Neural cell (in vitro differentiated cells): ENCODE measurements around the gene CD248. TPM values are rescaled to one million over a fixed set of nuclear protein-coding genes. Genes with fewer than 3 reads are reported as not detected.

Experiments
- H2AFZ ChIP-seq: fragments of 200-600, 300-800 bp; sonication (generic), shearing (Covaris generic); 2 replicates; pipeline ENCODE4 v1.6.0; 2014; ENCODE audit warnings: low read depth, mild to moderate bottlenecking, antibody characterized with exemption, low read length, moderate library complexity
- H3F3A ChIP-seq: fragments of 200-600 bp; shearing (Covaris generic); 2 replicates; pipeline ENCODE4 v1.6.1; 2016; ENCODE audit warnings: mild to moderate bottlenecking, moderate library complexity, mixed read lengths, antibody characterized with exemption, low read length; ENCODE audit not compliant: insufficient read depth, poor library complexity, severe bottlenecking
- H3K27ac ChIP-seq: fragments of 200-600, 300-800 bp; sonication (generic), shearing (Covaris generic); 2 replicates; pipeline ENCODE4 v1.5.1; 2014; ENCODE audit warnings: mild to moderate bottlenecking, low read length, moderate library complexity
- H3K27me3 ChIP-seq: fragments of 300-800, 200-600 bp; sonication (generic), shearing (Covaris generic); 2 replicates; pipeline ENCODE4 v1.6.0; 2014; ENCODE audit warnings: mild to moderate bottlenecking, low read depth, low read length, moderate library complexity; ENCODE audit not compliant: insufficient read depth
- H3K36me3 ChIP-seq: fragments of 300-800, 200-600 bp; sonication (generic), shearing (Covaris generic); 2 replicates; pipeline ENCODE4 v1.5.1; 2014; ENCODE audit warnings: mild to moderate bottlenecking, antibody characterized with exemption, low read length, moderate library complexity; ENCODE audit not compliant: insufficient read depth
- H3K4me2 ChIP-seq: fragments of 300-800, 200-600 bp; sonication (generic), shearing (Covaris generic); 2 replicates; pipeline ENCODE4 v1.6.0; 2014; ENCODE audit warnings: mild to moderate bottlenecking, low read length
- H3K4me3 ChIP-seq: fragments of 300-800, 200-600 bp; sonication (generic), shearing (Covaris generic); 2 replicates; pipeline ENCODE4 v1.5.1; 2014; ENCODE audit warnings: mild to moderate bottlenecking, low read length, moderate library complexity
- H3K79me2 ChIP-seq: fragments of 200-600 bp; shearing (Covaris generic); replicated peaks from 2 replicates; pipeline ENCODE4 v1.6.0; 2014; ENCODE audit warnings: mild to moderate bottlenecking, low read length, moderate library complexity; ENCODE audit not compliant: insufficient read depth
- H3K9ac ChIP-seq: fragments of 300-800, 200-600 bp; sonication (generic), shearing (Covaris generic); 2 replicates; pipeline ENCODE4 v1.6.1; 2016; ENCODE audit warnings: mild to moderate bottlenecking, low read length, mixed read lengths
- H3K9me2 ChIP-seq: fragments of 200-600 bp; shearing (Covaris generic); 2 replicates; pipeline ENCODE4 v1.6.1; 2016; ENCODE audit warnings: mild to moderate bottlenecking, low read length, mixed read lengths; ENCODE audit not compliant: insufficient read depth
- H3K9me3 ChIP-seq: fragments of 200-600, 300-800 bp; sonication (generic), shearing (Covaris generic); 2 replicates; pipeline ENCODE4 v1.6.1; 2016; ENCODE audit warnings: mild to moderate bottlenecking, mixed run types, low read length, moderate library complexity, mixed read lengths
- H4K20me1 ChIP-seq: fragments of 200-600 bp; shearing (Covaris generic); 2 replicates; pipeline ENCODE4 v1.6.1; 2016; ENCODE audit warnings: mild to moderate bottlenecking, mixed run types; ENCODE audit not compliant: insufficient read depth
- CTCF ChIP-seq: fragments of 450-650 bp; IDR thresholded peaks from 2 replicates; pipeline ENCODE4 v1.5.1; 2014; ENCODE audit warnings: antibody characterized with exemption, mild to moderate bottlenecking, moderate library complexity; ENCODE audit not compliant: poor library complexity, severe bottlenecking
- EP300 ChIP-seq: fragments of 450-650 bp; conservative IDR thresholded peaks from 2 replicates; pipeline ENCODE4 v1.6.1; 2014; ENCODE audit warnings: antibody characterized with exemption, mild to moderate bottlenecking, moderate library complexity; ENCODE audit not compliant: poor library complexity, severe bottlenecking
- EZH2 ChIP-seq: fragments of 200-600, 300-800 bp; shearing (Covaris generic), sonication (generic); IDR thresholded peaks from 2 replicates; pipeline ENCODE4 v1.6.1; 2014; ENCODE audit warnings: antibody characterized with exemption, low read length, borderline replicate concordance, mild to moderate bottlenecking; ENCODE audit not compliant: insufficient read depth, poor library complexity, severe bottlenecking
- MXI1 ChIP-seq: fragments of 450-650 bp; conservative IDR thresholded peaks from 2 replicates; pipeline ENCODE4 v1.6.1; 2014; ENCODE audit warnings: antibody characterized with exemption, mild to moderate bottlenecking; ENCODE audit not compliant: poor library complexity, severe bottlenecking
- POLR2AphosphoS5 ChIP-seq: IDR thresholded peaks from 2 replicates; pipeline ENCODE4 v1.6.1; 2012
- RAD21 ChIP-seq: fragments of 450-650 bp; conservative IDR thresholded peaks from 2 replicates; pipeline ENCODE4 v1.6.1; 2014; ENCODE audit warnings: antibody characterized with exemption, mild to moderate bottlenecking, moderate library complexity
- REST ChIP-seq: IDR thresholded peaks from 2 replicates; pipeline ENCODE4 v1.6.1; 2012; ENCODE audit warnings: borderline replicate concordance
- SMC3 ChIP-seq: fragments of 450-650 bp; conservative IDR thresholded peaks from 2 replicates; pipeline ENCODE4 v1.6.1; 2014; ENCODE audit warnings: antibody characterized with exemption, mild to moderate bottlenecking, moderate library complexity; ENCODE audit not compliant: poor library complexity
- TAF1 ChIP-seq: IDR thresholded peaks from 2 replicates; pipeline ENCODE4 v1.6.1; 2012; ENCODE audit warnings: low read depth
- polyA plus RNA-seq: library from polyadenylated mRNA; depleted of rRNA; stranded (reverse); fragments of >200 nt; gene quantifications from 2 replicates; pipeline ENCODE4 v1.2.3, GENCODE V29; 2014

The CD248 gene
- polyA plus RNA-seq, 1 donor from 2014 or later: not detected

GRCh38 chr11:66313321-66314185, 3.3 kb downstream of the CD248 start:
- Histone ChIP-seq H3K9me3 (no peaks in the 10 kb centered on the region), H3K36me3 (no peaks in the 10 kb centered on the region), H2AFZ (peak overlapping the region; percentile 60), H3K9ac (peak overlapping the region; percentile 69), H3K4me2 (peak overlapping the region; percentile 59), H3K27me3 (peaks cover 11% of the 10 kb centered on the region), H4K20me1 (no peaks in the 10 kb centered on the region), H3K79me2 (no peaks in the 10 kb centered on the region), H3K4me3 (peak overlapping the region; percentile 70), H3K27ac (peak overlapping the region; percentile 49), H3F3A (no peaks in the 10 kb centered on the region), H3K9me2 (no peaks in the 10 kb centered on the region)
- TF ChIP-seq EZH2: no peak
- TF ChIP-seq POLR2AphosphoS5: no peak
- no peak for TF ChIP-seq CTCF
- TF ChIP-seq REST: no peak
- no peak for TF ChIP-seq EP300
- no peak for TF ChIP-seq TAF1
- TF ChIP-seq MXI1: no peak
- TF ChIP-seq SMC3: no peak
- TF ChIP-seq RAD21: no peak

GRCh38 chr11:66312549-66313320, 4.1 kb downstream of the CD248 start:
- Histone ChIP-seq H3K27ac (peak overlapping the region; percentile 49), H3K79me2 (no peaks in the 10 kb centered on the region), H3F3A (no peaks in the 10 kb centered on the region), H2AFZ (peak overlapping the region; percentile 60), H3K4me2 (peak overlapping the region; percentile 59), H3K36me3 (no peaks in the 10 kb centered on the region), H3K9ac (peak overlapping the region; percentile 69), H3K9me3 (no peaks in the 10 kb centered on the region), H3K27me3 (peaks cover 11% of the 10 kb centered on the region), H3K4me3 (peak overlapping the region; percentile 70), H4K20me1 (no peaks in the 10 kb centered on the region), H3K9me2 (no peaks in the 10 kb centered on the region)
- no peak for TF ChIP-seq REST
- TF ChIP-seq TAF1: no peak
- TF ChIP-seq RAD21: no peak
- peak; percentile 53 for TF ChIP-seq POLR2AphosphoS5
